ENCODE data around the gene PRRC2B.
"Not testable (repeated sequence)": the region's sequence is repeated elsewhere in the genome, so short reads cannot be mapped to it uniquely, and the experiment has no call there.

PRRC2B gene

DNA sequence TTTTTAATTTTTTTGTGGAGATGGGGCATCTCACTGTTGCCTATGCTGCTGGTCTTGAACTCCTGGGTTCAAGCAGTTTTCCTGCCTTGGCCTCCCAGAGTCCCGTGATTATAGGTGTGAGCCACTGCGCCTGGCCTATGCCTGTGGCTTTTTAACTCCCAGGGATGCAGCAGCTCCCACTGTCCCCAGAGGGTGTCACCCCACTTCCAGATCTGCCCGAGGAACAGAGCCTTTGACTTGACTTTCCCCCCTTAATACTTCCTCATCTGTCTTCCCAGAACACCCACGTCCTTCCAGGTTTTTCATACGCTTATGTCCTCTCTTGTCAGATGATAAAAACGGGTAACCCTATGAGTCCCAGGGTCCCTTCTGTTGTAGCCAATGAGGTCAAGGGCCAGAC lies 7.6 kb upstream of the PRRC2B start:
- Histone ChIP-seq H3K27me3 (ENCODE audit: control insufficient read depth in 5 of 5, insufficient read depth in 4 of 5, low read length in 5 of 5) (no peaks in the 10 kb centered on the region), H3K4me3 (ENCODE audit: low read depth in 1 of 5, low read length in 5 of 5) (no peak overlapping the region), H3K36me3 (ENCODE audit: control insufficient read depth in 5 of 5, insufficient read depth in 5 of 5, low read length in 5 of 5) (no peaks in the 10 kb centered on the region), H3K27ac (ENCODE audit: low read depth, low read length) (no peak overlapping the region), H3K9me3 (ENCODE audit: control insufficient read depth in 5 of 5, low read length in 5 of 5) (no peaks in the 10 kb centered on the region), H3K4me1 (ENCODE audit: control insufficient read depth in 5 of 5, insufficient read depth in 5 of 5, low read length in 5 of 5) (peaks cover 0 to 7% (median 5%) of the 10 kb centered on the region in 5 donors), H3K9ac (ENCODE audit: low read length in 5 of 5) (no peak overlapping the region)

DNA sequence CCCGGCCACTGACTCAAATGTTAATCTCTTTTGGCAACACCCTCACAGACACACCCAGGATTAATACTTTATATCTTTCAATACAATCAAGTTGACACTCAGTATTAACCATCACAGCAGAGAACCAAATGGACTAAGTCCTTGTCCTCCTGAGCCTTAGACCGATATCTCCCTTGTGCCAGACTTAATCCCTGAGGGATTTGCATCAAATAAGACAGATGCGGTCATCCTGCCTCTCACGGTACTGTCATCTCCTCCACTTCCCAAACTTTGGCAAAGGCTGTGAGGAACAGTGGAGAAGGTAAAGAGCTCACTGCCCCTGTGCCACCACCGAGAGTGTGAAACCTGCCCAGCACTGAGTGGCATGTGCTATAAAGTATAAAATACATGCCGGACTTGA lies 6.5 kb upstream of the PRRC2B start:
- H3K27me3 ChIP-seq (ENCODE audit: control insufficient read depth in 5 of 5, insufficient read depth in 4 of 5, low read length in 5 of 5), result no peaks in the 10 kb centered on the region
- no peak overlapping the region for H3K4me3 ChIP-seq (ENCODE audit: low read depth in 1 of 5, low read length in 5 of 5)
- no peaks in the 10 kb centered on the region for H3K9me3 ChIP-seq (ENCODE audit: control insufficient read depth in 5 of 5, low read length in 5 of 5)
- no peaks in the 10 kb centered on the region for H3K36me3 ChIP-seq (ENCODE audit: control insufficient read depth in 5 of 5, insufficient read depth in 5 of 5, low read length in 5 of 5)
- H3K27ac ChIP-seq (ENCODE audit: low read depth, low read length), result no peak overlapping the region
- peaks cover 0 to 7% (median 5%) of the 10 kb centered on the region in 5 donors for H3K4me1 ChIP-seq (ENCODE audit: control insufficient read depth in 5 of 5, insufficient read depth in 5 of 5, low read length in 5 of 5)
- H3K9ac ChIP-seq (ENCODE audit: low read length in 5 of 5), result no peak overlapping the region

DNA sequence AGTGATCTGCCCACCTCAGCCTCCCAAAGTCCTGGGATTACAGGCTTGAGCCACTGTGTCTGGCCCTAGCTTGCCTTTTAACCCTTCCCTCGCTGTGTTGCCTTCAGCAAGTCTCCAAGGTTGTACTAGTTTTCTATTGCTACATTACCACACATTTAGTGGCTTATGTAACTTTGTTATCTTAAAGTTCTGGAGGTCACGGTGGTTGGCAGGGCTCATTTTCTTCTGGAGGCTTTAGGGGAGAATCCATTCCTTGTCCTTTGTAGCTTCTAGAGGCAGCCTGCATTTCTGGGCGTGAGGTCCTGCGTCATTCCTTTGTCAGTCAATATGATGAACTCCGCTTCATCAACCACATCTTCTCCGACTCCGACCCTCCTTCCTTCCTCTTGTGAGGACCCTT lies 2.9 kb upstream of the PRRC2B start:
- H3K4me3 ChIP-seq (ENCODE audit: low read depth in 1 of 5, low read length in 5 of 5), result no peak overlapping the region
- no peak overlapping the region for H3K27ac ChIP-seq (ENCODE audit: low read depth, low read length)
- H3K9ac ChIP-seq (ENCODE audit: low read length in 5 of 5), result no peak overlapping the region
- H3K36me3 ChIP-seq (ENCODE audit: control insufficient read depth in 5 of 5, insufficient read depth in 5 of 5, low read length in 5 of 5), result no peaks in the 10 kb centered on the region
- peaks cover 7 to 21% (median 18%) of the 10 kb centered on the region in 5 donors for H3K4me1 ChIP-seq (ENCODE audit: control insufficient read depth in 5 of 5, insufficient read depth in 5 of 5, low read length in 5 of 5)
- no peaks in the 10 kb centered on the region for H3K9me3 ChIP-seq (ENCODE audit: control insufficient read depth in 5 of 5, low read length in 5 of 5)
- no peaks in the 10 kb centered on the region for H3K27me3 ChIP-seq (ENCODE audit: control insufficient read depth in 5 of 5, insufficient read depth in 4 of 5, low read length in 5 of 5)

DNA sequence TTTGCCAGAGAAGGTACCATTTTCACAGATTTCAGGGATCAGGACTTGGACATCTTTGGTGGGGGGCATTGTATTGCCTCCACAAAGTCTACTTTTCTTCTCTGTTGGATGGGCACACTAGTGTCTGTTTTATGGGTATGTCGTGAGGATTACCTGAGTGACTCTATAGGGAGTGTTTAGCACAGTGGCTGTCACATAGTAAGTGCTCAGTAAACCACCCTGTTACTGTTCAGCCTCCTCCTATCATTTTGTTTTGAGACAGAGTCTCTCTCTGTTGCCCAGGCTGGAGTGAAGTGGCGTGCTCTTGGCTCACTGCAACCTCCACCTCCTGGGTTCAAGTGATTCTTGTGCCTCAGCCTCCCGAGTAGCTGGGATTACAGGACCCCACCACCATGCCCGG lies 2.4 kb upstream of the PRRC2B start:
- no peak overlapping the region for H3K4me3 ChIP-seq (ENCODE audit: low read depth in 1 of 5, low read length in 5 of 5)
- peaks cover 7 to 26% (median 22%) of the 10 kb centered on the region in 5 donors for H3K4me1 ChIP-seq (ENCODE audit: control insufficient read depth in 5 of 5, insufficient read depth in 5 of 5, low read length in 5 of 5)
- no peaks in the 10 kb centered on the region for H3K36me3 ChIP-seq (ENCODE audit: control insufficient read depth in 5 of 5, insufficient read depth in 5 of 5, low read length in 5 of 5)
- H3K9me3 ChIP-seq (ENCODE audit: control insufficient read depth in 5 of 5, low read length in 5 of 5), result no peaks in the 10 kb centered on the region
- H3K9ac ChIP-seq (ENCODE audit: low read length in 5 of 5), result no peak overlapping the region
- H3K27me3 ChIP-seq (ENCODE audit: control insufficient read depth in 5 of 5, insufficient read depth in 4 of 5, low read length in 5 of 5), result no peaks in the 10 kb centered on the region
- no peak overlapping the region for H3K27ac ChIP-seq (ENCODE audit: low read depth, low read length)

DNA sequence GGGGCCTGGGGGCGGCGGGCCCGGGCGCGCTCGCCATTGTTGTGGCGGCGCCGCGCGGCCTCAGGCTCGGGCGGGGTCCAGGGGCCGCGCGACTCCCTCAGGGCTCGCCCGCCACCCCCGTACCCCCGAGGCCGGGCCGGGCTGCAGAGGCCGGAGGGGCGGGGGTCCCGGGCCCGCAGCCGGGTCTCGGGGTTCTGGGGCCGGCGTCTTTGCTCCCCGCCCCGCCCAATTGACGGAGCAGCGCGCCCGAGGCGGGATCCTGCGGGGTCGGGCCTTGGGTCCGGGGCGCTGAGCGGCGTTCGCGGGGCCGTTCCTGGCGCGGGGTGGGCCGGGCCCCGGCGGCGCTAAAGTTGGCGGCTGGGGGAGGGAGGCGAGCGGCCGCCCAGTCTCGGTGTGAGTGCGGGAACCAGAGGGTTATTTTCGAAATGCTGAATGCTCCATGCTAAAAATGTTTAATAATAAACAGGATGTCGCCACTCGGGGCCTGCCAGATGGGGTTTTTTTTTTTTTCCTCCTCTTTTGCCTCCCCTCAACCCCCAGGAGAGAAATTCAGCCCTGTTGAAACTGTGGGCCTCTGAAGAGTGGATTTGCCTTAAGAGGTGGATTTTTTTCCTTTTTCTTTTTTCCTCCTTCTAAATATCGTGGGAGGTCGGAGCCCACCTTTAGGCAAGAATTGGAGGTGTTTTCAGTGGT lies 724 bp downstream of the PRRC2B start:
- no peaks in the 10 kb centered on the region for H3K27me3 ChIP-seq (ENCODE audit: control insufficient read depth in 5 of 5, insufficient read depth in 4 of 5, low read length in 5 of 5)
- H3K4me3 ChIP-seq (ENCODE audit: low read depth in 1 of 5, low read length in 5 of 5), result peak overlapping the region; percentile 63 to 80 (median 76)
- peaks cover 0 to 3% (median 0%) of the 10 kb centered on the region in 5 donors for H3K36me3 ChIP-seq (ENCODE audit: control insufficient read depth in 5 of 5, insufficient read depth in 5 of 5, low read length in 5 of 5)
- peaks cover 14 to 52% (median 49%) of the 10 kb centered on the region in 5 donors for H3K4me1 ChIP-seq (ENCODE audit: control insufficient read depth in 5 of 5, insufficient read depth in 5 of 5, low read length in 5 of 5)
- peak overlapping the region; percentile 59 to 94 (median 80) for H3K9ac ChIP-seq (ENCODE audit: low read length in 5 of 5)
- no peaks in the 10 kb centered on the region for H3K9me3 ChIP-seq (ENCODE audit: control insufficient read depth in 5 of 5, low read length in 5 of 5)
- peak overlapping the region; percentile 90 for H3K27ac ChIP-seq (ENCODE audit: low read depth, low read length)

DNA sequence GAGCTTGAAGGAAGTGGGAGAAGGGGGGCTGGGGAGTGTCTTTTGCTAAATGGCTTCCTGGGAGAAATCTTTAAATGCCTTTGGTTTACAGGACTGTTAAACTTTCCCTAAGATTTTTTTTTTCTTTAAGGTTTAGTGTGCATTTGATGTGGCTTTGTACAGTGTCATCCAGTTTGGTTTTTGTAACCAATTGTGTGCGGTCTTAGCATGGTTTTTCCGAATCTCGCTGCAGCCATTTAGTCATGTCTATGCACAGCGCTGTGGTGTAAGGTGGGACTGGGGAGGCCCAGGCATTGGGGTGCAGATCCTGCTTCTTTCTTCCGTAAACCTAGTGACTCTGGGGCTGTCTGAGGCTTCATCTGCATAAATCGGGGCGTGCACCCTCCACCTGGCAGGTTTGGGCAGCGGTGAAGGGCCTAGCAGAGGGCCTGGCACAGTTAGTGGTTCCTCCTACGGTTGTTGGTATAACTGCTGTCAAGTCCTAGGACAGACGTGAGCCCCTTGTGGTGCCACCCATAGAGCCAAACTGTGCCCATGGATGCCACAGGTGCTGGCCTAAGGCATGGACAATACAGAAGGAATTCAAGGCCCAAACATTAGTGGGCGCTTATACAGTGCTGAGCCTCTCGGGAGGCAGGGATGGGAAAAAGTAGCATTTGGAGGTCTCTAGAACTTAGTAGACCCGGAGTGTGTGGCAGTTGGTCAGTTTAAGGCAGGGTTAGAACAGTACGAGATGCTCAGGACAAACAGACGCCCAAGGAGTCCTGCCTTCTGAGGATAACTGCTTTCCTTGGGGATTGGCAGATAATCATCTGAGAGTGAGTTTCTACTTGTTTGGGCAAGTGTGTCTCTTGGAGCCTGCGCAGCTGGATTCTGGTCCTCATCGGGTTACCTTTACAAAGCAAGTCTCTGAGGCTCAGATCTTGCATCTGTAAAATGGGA lies 1.5 kb downstream of the PRRC2B start:
- peak overlapping the region; percentile 59 to 94 (median 80) for H3K9ac ChIP-seq (ENCODE audit: low read length in 5 of 5)
- H3K27me3 ChIP-seq (ENCODE audit: control insufficient read depth in 5 of 5, insufficient read depth in 4 of 5, low read length in 5 of 5), result no peaks in the 10 kb centered on the region
- H3K36me3 ChIP-seq (ENCODE audit: control insufficient read depth in 5 of 5, insufficient read depth in 5 of 5, low read length in 5 of 5), result peaks cover 0 to 3% (median 0%) of the 10 kb centered on the region in 5 donors
- no peaks in the 10 kb centered on the region for H3K9me3 ChIP-seq (ENCODE audit: control insufficient read depth in 5 of 5, low read length in 5 of 5)
- H3K4me1 ChIP-seq (ENCODE audit: control insufficient read depth in 5 of 5, insufficient read depth in 5 of 5, low read length in 5 of 5), result peaks cover 14 to 60% (median 56%) of the 10 kb centered on the region in 5 donors
- peak overlapping the region; percentile 63 to 80 (median 76) for H3K4me3 ChIP-seq (ENCODE audit: low read depth in 1 of 5, low read length in 5 of 5)
- H3K27ac ChIP-seq (ENCODE audit: low read depth, low read length), result peak overlapping the region; percentile 90

DNA sequence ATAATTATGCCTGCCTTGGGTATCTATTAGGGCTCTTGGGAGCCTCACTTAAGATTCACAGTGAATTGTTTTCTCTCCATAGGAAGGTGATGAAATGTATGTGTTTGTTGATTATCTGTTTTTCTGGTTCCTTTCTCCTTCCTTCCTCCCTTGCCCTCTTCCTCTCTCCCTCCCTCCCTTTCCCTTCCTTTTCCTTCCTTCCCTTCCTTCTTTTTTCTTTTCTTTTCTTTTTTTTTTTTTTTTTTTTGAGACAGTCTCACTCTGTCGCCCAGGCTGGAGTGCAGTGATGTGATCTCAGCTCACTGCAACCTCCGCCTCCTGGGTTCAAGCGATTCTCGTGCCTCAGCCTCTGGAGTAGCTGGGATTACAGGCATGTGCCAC lies 2.2 kb downstream of the PRRC2B start:
- not testable (repeated sequence) for H3K9me3 ChIP-seq (ENCODE audit: control insufficient read depth in 5 of 5, low read length in 5 of 5); H3K27me3 ChIP-seq (ENCODE audit: control insufficient read depth in 5 of 5, insufficient read depth in 4 of 5, low read length in 5 of 5); H3K36me3 ChIP-seq (ENCODE audit: control insufficient read depth in 5 of 5, insufficient read depth in 5 of 5, low read length in 5 of 5)
- Histone ChIP-seq H3K4me1 (ENCODE audit: control insufficient read depth in 5 of 5, insufficient read depth in 5 of 5, low read length in 5 of 5) (peaks cover 14 to 61% (median 57%) of the 10 kb centered on the region in 5 donors), H3K9ac (ENCODE audit: low read length in 5 of 5) (peak overlapping the region in 4 of 5 donors; percentile 62 to 94 (median 86)), H3K27ac (ENCODE audit: low read depth, low read length) (peak overlapping the region; percentile 90), H3K4me3 (ENCODE audit: low read depth in 1 of 5, low read length in 5 of 5) (peak overlapping the region; percentile 63 to 80 (median 76))

DNA sequence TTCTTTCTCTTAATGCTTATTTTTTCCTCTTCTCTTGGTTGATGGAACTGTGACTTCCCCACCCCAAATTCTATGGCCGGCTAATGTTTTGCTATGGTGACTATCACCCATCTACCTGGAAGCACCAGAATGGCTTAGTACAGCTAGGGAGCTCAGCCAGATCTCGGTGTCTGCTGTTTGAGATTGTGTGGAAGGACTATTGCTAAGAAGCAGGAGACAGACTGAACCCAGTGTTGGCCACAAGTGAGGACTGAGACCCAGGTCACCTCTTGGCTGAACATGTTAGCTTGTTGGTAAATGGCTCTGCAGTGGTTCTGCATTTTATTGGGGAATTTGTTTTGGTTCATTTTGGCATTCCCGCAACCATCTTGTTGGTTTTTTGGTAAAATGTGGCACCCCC lies 2.7 kb downstream of the PRRC2B start:
- Histone ChIP-seq H3K9ac (ENCODE audit: low read length in 5 of 5) (peak overlapping the region in 2 of 5 donors; percentile 26 to 62), H3K27ac (ENCODE audit: low read depth, low read length) (peak overlapping the region; percentile 90), H3K4me3 (ENCODE audit: low read depth in 1 of 5, low read length in 5 of 5) (peak overlapping the region; percentile 8 to 39 (median 23)), H3K9me3 (ENCODE audit: control insufficient read depth in 5 of 5, low read length in 5 of 5) (no peaks in the 10 kb centered on the region), H3K4me1 (ENCODE audit: control insufficient read depth in 5 of 5, insufficient read depth in 5 of 5, low read length in 5 of 5) (peaks cover 14 to 67% (median 59%) of the 10 kb centered on the region in 5 donors), H3K27me3 (ENCODE audit: control insufficient read depth in 5 of 5, insufficient read depth in 4 of 5, low read length in 5 of 5) (no peaks in the 10 kb centered on the region), H3K36me3 (ENCODE audit: control insufficient read depth in 5 of 5, insufficient read depth in 5 of 5, low read length in 5 of 5) (peaks cover 0 to 3% (median 0%) of the 10 kb centered on the region in 5 donors)

DNA sequence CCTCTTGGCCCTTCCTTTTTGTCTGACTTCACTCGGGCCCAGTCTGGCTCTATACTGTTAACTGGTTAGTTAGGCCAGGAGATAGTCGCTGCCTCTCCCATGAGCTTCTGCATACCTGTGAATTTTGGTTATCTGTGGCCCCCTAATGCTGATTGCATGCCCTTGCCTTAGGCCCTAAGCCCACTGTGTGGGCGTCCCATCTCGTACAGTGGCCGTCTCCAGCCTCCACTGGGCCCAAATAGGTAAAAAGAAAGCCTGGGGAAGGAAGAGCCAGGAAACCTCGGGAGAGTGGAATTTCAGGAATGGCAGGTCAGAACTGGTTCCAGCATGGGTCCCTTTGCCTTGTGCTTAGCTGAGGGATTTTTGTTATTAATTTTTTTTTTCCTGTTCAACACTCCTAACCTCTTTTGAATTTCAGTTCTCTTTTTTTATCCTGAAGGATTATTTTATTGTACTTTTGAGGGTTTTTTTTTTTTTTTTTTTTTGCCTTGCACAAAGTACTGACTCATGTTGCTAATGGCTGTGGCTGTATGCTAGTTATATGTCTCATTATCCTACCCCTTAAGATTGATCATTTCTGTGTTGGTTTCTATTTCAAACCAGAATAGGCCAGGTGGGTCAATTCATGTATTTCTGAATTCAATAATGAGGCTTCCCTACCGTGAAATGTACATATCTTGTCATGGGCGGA lies 3.4 kb downstream of the PRRC2B start:
- Histone ChIP-seq H3K27ac (ENCODE audit: low read depth, low read length) (peak overlapping the region; percentile 90), H3K9ac (ENCODE audit: low read length in 5 of 5) (peak overlapping the region; percentile 26 to 62 (median 52)), H3K4me1 (ENCODE audit: control insufficient read depth in 5 of 5, insufficient read depth in 5 of 5, low read length in 5 of 5) (peaks cover 14 to 72% (median 65%) of the 10 kb centered on the region in 5 donors), H3K27me3 (ENCODE audit: control insufficient read depth in 5 of 5, insufficient read depth in 4 of 5, low read length in 5 of 5) (no peaks in the 10 kb centered on the region), H3K4me3 (ENCODE audit: low read depth in 1 of 5, low read length in 5 of 5) (peak overlapping the region in 4 of 5 donors; percentile 15 to 39 (median 28)), H3K36me3 (ENCODE audit: control insufficient read depth in 5 of 5, insufficient read depth in 5 of 5, low read length in 5 of 5) (peaks cover 0 to 3% (median 0%) of the 10 kb centered on the region in 5 donors), H3K9me3 (ENCODE audit: control insufficient read depth in 5 of 5, low read length in 5 of 5) (no peaks in the 10 kb centered on the region)

Measured in subcutaneous abdominal adipose tissue (tissue), 5 donors.